GM19351 (cell line): ENCODE data around the gene ACTR3.
"Not testable (repeated sequence)": the region's sequence is repeated elsewhere in the genome, so short reads cannot be mapped to it uniquely, and the experiment has no call there.

Experiments used
- ATAC-seq: cut with Tn5 transposase; IDR thresholded peaks from one replicate; pipeline ENCODE4 v1.9.1; 2021; ENCODE audit warnings: mild to moderate bottlenecking, moderate library complexity; ENCODE audit not compliant: unreplicated experiment

Gene ACTR3

DNA sequence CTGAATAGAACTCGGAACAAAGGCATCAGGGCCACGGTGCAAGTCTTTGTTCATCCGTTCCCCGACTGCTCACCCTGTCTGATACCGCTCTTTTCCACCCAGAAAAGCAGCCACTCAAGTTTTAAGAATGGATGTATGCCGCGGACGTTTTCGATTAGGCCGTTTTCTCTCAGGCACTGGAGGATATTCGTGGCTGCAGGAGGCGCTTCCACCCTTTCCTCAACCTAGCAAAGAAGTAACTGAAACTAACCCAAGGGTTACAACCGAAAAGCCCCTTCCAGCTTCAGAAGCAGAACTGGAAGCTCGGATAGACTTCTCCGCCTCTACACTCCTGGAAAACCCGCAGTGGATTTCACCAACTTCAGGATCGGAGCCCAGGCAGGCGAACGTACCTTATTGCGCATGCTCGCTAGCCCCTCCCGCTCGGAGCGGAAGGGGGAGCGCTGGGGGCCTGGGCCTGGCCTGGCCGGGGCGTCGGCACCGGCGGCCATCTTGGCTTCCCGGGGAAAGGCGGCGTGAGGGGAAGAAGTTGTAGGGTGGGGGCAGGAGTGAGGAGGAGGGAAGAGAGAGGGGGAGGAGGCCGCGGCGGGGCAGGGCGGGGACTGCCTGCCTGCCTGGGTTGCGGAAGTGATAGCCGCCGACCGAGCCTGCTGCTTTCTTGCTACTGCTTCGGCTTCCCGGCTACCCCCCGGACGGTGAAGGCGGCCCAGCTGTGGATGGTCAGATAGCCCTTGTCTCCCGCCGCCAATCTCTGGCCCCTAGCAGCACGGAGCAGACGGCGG is at the start of gene ACTR3:
TSS of gene ACTR3 (plus strand) at position 619 of the 782 bp plus-strand sequence. CDS start 191 bp downstream, outside the sequence.
- ATAC-seq = peak; percentile 42

DNA sequence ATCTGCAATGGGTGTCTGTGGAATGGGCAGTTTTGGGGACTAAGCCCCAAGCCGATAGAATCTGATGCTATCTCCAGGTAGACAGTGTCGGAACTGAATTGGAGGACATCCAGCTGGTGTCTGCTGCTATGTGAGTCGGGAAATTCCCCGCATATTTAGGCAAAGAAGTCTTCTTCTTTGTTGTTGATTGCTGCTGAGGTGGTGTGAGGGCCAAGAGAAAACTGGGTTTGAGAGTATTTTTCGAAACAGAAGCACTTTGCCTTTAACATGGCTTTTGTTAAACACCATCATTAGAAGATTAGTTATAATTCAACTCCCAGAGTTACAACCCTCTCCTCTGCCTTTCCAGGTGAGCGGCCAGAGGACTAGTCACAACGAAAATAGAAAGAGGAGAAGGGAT is 49.4 kb upstream of the ACTR3 start:
- no peak for ATAC-seq

DNA sequence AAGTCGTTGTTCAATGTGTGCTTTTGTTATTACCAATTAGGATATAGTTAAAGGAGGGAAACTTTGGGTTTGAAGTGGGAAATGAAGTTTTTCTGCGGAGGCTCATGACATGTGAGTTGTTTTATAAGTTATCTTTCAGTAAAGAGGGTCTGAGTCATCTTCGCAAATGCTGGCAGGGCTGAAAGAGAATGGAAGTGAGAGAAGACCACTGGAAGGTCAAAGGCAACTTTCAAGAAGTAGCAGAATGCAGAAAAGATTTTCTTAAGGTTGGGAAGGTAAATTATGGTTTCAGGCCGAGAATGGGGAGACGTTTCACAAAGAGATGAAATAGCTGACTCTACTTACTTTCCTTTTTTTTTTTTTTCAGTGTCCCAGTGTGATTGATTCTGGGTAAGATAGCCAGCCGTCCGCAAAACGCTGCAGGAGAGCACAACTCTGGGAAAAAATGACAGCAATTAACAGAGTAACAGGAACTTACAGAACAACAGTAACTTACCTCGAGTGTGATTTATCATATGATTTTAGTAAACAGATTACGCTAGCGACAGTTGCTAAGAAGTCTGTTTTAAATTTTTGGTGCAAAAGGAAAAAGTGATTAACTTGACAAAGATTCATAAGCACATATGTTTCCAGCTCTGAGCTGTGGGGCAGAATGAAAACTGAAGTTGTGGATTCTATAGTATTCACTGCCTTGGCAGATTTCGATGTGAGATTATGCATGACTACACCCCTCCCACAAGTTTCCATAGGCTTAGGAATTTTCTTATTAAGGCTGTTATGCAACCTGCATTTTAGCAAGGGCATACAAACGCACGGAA is 46.8 kb upstream of the ACTR3 start:
- ATAC-seq = no peak

DNA sequence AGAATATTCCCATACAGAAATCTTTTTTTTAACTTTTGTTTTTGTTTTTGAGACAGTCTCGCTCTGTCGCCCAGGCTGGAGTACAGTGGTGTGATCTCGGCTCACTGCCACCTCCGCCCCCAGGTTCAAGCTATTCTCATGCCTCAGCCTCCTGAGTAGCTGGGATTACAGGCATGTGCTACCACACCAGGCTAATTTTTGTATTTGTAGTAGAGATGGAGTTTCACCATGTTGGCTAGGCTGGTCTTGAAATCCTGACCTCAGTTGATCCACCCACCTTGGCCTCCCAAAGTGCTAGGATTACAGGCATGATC is 46.2 kb upstream of the ACTR3 start:
- ATAC-seq = not testable (repeated sequence)

DNA sequence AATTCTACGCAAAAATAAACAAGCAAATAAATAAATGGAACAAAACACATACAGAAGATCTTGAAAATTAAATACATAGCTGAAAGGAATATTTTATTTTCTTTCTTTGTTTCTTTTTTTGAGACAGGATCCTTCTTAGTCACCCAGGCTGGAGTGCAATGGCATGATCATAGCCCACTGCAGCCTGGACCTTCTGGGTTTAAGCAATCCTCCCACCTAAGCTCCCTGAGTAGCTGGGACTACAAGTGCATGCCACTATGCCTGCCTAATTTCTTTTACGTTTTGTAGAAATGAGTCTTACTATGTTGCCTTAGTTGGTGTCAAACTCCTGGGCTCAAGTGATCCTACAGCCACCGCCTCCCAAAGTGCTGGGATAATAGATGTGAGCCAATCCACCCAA is 44.6 kb upstream of the ACTR3 start:
- ATAC-seq = no peak

DNA sequence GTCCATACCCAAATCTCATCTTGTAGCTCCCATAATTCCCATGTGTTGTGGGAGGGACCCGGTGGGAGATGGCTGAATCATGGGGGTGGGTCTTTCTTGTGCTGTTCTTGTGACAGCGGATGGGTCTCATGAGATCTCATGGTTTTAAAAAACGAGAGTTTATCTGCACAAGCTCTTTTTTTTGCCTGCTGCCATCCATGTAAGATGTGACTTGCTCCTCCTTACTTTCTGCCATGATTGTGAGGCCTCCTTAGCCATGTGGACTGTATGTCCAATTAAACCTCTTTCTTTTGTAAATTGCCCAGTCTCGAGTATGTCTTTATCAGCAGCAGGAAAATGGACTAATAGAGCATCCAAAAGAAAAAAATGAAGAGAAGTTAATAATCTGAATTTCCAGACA is 44.1 kb upstream of the ACTR3 start:
- ATAC-seq = not testable (repeated sequence)

DNA sequence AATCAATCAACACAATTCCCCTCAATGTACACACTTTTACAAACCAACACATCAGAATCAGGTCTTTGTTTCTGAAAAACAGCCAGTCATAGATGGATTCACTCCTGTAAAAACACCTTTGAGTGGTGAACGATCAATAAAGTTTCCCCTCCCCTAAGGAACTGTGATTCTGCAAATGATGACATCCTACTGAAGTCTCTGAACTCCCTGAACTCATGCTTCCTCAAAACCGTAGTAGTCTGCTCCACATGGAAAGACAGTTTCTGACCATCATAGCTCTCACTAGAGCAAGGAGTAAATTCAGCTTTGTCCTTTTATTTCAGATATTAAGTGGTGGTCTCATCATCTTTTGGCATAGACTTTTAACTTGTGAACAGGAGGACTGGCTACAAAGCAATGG is 43.5 kb upstream of the ACTR3 start:
- ATAC-seq = no peak

DNA sequence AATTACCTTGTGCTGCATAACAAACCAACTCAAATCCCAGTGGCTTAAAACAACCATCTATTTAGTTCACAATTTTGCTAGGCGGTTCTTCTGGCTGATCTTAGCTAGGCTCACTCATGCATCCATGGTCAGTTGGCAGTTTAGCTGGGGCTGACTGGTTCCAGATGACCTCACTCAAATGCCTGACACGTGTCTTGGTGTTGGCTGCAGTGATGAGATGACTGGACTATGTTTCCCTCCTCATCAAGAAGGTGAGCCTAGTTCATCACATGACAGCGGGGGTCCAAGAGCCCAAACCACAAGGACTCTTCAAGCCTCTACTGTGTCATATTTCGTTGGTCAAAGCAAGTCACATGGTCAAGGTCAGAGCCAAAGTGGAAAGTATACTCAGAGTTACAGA is 42.7 kb upstream of the ACTR3 start:
- ATAC-seq = peak; percentile 85

DNA sequence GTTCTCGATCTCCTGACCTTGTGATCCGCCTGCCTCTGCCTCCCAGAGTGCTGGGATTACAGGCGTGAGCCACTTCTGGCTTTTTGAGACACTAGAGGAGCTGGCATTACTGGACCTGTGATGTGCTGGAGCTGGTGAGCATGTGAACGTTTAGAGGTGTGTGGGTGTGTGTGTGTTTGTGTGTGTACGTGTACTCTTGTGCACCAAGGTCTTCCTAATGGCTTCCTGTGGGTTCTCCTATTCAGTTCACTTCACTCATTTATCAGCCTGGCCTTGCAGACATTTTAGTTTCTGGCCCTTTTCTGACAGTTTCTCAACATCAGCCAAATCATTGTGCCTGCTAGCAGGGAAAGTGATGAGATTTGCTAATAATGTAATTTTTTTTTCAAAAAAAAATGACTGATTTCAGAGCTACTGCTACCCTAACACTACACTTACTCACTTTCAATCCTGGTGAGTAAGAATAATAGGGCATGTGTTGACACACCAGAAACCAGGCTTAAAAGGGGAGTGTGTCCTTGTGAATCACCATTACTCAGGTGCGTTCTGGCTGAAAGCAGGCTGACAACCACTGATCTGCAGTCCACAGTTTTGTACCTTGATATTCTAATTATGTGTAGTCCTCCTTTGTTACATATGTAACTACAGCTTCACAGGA is 41.0 kb upstream of the ACTR3 start:
- peak; percentile 53 for ATAC-seq

DNA sequence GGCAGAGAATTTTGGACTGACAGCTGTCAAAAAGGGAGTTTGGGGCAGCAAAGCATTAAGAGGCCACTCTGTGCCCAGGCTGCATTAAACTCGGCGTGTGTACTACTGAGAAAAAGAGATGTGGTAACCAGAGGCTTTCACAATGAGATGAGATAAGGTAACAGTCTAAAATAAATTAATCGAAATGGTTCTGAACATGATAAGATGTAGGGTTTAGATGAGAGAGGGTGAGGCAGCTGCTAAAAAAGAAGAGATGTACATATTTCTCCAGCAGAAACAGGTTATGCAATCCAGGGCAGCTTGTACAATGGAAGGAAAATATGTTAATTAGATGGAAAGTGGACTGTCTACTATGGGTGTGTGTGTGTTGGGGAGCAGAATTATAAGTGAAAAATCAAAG is 39.2 kb upstream of the ACTR3 start:
- ATAC-seq = no peak

DNA sequence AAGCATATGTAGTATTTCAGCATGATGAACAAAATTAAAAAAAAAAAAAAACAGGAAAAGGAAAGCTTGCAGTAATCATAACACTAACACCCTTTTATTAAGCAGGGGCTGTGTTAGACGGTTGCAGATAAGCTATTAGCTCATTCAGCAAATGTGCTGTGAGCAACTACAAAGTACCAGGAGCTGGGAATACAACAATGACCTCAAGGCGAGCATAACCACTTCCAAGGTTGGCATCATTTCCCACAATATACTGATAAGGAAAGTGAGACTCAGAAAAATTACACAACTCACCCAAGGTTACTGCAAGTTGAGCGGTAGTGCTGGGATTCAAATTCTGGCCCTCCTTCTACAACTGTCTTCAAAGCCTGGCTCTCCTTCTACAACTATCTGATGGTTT is 38.2 kb upstream of the ACTR3 start:
- no peak for ATAC-seq

DNA sequence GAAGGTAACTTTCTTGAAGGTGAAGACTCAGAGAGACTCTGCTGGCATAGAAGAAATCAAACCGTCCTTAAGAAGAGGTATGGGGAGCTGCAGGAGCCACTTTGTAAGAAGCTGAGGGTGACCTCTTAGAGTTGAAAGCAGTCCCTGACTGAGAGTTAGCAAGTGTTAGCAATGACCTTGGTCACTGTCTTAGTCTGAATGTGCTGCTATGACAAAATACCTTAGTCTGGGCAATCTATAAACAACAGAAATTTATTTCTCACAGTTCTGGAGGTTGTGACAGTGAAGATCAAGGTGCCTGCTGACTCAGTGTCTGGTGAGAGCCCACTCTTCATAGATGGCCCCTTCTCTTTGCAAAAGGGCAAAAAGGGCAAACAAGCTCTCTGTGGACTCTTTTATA is 35.7 kb upstream of the ACTR3 start:
- ATAC-seq = no peak

DNA sequence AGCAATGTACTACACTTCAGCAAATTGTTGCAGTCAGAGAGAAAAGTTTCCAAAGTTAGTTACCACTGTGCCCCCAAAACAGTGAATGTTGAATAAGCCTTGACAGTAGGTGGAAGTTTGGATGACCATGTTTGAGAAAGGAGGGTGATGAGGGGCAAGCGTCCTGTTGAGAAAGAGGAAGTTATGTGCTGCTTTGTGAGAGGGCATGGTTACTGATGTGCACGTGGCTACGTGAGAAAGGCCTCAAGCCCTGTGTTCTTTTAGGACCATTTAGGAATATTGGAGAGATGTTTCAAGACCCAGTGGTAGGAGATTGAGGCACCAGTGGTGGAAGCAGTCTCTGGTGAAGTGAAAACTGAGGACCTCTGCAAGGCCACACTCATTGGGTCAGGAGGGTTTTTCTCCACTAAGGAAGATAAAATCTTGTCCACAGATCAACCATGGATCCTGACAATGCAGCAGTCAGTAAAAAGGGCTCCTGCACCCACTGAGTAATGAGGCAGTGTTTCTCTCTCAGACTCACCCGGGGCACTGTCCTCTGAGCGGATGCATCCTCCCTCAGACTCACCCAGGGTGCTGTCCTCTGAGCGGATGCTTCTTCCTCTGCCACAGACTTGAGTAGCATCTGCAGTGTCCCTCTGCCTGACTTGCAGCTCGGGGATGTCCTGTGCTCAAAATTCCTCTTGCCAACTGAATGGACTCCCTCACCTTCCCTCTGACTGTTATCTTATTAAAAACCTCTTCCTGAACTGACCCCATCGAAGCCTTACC is 34.7 kb upstream of the ACTR3 start:
- peak; percentile 48 for ATAC-seq

DNA sequence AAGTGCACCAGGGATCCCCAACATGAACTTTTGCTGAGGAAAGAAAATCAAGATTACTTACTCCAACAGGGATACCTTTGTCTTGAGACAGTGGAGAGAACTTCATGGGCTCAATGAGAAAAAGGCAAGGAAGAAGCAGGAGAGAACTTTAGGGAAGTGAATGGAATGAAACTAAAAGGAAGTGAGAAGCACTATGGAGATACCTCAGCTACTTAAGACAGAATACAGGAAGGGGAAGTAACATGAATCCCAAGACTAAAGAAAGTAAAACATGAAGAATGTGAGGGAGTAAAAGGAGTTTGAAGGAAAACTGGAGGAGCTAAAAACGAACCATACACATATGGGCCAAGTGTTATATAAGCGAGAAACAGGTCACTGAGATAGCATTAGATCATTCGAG is 32.4 kb upstream of the ACTR3 start:
- ATAC-seq = no peak

DNA sequence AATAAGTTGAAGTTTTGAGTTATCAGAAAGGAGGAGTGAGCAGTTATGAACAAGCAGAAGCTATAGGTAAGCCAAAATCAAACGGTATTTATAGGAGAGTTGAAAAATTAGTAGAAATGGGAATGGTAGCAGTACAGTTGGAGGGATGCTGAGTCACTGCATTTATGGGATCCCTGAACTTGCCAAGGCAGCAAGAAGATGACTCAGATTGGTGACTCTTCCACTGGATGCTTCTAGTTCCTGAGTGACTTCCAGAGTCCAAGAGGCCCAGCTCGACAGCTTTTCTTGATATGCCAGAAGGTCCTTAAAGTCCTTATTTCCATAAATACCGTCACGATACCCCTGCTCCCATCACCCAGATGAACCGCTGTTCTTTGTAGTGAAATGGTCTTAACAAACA is 31.1 kb upstream of the ACTR3 start:
- no peak for ATAC-seq

DNA sequence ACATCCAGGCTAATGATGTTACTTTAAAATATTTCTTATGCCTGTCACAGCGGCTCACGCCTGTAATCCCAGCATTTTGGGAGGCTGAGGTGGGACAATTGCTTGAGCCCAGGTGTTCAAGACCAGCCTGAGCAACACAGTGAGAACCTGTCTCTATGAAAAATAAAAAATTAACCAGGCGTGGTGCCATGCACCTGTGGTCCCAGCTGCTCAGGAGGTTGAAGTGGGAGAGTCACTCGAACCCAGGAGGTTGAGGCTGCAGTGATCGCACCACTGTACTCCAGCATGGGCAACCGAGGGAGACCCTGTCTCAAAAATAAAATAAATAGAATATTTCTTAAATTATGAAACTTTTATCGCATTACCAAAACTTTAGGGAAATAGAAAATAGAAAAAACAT is 28.1 kb upstream of the ACTR3 start:
- ATAC-seq = no peak

DNA sequence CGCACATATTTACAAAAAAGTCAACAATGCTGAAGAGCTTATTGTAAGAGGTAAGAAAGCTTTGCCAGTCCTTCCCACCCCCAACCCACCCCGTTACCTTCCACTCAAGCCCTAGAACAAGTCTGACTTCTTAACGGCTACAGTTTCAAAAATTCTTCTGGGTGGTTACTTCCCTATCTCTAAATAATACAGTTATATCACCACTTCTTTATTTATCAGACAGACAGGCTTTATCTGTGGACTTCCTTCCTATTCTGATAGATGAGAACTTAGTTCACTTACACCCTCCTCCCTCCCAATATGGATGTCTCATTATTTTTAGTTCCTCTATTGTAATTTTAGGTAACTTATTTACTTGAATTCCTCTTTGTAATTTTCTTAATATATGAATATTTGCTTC is 26.7 kb upstream of the ACTR3 start:
- ATAC-seq = no peak

DNA sequence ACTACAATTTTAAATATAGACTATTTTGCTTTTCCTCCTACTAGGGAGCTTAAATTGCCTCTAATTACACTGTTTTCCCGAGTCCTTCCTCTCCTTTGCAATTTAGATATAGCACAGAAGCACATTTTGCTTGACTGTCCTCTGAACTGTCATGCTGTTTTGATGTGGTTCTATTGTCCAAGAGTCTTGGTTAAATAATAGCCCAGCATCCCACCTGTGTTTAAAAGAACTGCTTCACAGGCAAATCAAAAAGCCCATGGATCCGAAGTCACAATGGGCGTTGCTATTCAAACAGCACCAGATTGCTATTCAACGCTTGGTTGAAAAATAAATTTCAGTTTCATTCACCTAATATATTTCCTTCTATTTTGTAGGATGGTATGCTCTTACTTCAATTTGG is 22.3 kb upstream of the ACTR3 start:
- no peak for ATAC-seq

DNA sequence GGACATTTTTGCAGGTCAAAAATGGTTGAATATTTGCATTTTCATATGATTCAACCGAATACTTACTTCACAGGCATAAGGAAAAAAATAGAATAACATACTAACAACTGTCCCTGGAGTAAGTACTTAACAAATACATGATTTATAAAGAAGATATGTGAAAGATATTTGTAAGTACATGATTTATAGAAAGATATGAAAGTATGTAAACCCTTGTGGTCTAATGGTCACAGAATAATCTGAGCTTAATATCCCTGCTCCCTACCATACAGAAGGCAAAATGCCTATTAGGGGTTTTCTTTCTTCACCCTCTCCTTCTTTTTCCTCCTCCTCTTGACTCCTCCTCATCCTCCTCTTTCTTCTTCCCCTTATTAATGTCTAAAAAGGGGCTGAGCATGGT is 20.6 kb upstream of the ACTR3 start:
- no peak for ATAC-seq

DNA sequence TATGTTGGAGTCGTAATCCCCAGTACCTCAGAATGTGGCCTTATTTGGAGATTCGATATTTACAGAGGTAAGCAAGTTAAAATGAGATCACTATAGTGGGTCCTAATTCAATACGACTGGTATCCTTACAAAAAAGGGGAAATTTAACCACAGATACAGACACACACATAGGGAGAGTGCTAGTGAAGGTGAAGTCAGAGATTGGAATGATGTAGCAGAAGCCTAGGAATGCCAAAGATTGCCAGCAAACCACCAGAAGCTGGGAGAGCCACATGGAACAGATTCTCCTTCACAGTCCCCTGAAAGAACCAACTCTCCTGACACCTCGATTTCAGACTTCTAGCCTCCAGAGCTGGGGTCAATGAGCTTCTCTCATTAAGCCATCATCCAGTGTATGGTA is 17.7 kb upstream of the ACTR3 start:
- no peak for ATAC-seq

DNA sequence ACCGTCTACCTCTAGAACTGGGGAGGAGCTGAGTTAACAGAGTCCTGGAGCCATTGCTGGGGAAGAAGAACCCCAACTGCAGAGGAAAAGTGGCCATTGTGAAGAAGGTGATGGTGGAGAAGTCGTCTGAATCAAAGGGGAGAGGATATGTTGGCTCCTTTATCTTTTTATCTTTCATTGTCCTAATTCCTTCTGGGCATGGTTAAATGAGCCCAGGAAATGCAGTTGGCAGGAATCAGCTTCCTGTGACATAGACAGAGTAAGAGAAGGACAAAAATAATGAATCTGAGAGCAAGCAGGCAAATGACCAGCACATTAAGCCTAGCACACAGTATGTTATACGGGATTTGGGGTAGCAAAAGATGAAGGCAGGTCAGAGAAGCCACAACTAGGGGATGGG is 16.0 kb upstream of the ACTR3 start:
- ATAC-seq = no peak
